Measurements from ENCODE around the gene CRYBG2.
A peak's percentile ranks its signal among the peaks of the same experiment; 100 is the strongest.

CRYBG2 gene

DNA sequence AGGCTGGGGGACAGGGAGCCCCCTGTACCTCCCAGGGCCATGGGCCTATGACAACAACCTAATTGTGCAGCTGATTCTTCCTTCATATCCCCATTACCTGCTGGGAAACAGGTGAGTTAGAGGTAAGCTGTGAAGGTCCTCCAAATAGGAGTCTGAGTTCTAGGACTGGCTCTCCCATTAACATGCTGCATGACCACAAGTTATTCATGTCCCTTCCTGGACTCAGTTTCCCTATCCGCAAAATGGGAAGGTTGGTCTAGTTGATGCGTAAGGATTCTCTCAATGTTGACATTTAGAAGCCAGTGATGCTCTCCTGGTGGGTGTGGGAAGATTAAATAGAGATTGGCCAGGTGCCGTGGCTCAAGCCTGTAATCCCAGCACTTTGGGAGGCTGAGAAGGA, 14.6 kb upstream of the CRYBG2 start:
- H3K4me3 ChIP-seq (ENCODE audit: low read length) = no peak overlapping the region
- DNase-seq (ENCODE audit: low read depth) = no peak

DNA sequence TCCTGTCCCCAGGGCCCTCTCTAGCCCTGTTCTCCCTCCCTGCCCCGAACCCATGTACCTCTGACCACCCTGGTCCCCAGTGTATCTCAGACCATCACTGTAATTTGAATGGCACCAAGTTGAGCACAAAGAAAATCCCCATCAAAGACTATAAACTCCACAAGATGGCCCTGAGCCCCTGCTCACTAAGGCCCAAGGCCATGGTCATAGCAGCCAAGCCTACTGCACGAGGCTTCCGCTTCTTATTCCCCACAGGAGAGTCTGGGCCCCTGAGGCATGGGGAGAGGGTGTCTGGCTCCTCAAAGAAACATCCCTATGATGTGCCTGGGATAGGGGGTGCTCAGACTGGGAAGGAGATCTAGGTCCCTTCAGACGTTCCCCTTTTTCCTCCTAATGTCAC, 14.1 kb upstream of the CRYBG2 start:
- no peak overlapping the region for H3K4me3 ChIP-seq (ENCODE audit: low read length)
- TF ChIP-seq, protein P1, sequence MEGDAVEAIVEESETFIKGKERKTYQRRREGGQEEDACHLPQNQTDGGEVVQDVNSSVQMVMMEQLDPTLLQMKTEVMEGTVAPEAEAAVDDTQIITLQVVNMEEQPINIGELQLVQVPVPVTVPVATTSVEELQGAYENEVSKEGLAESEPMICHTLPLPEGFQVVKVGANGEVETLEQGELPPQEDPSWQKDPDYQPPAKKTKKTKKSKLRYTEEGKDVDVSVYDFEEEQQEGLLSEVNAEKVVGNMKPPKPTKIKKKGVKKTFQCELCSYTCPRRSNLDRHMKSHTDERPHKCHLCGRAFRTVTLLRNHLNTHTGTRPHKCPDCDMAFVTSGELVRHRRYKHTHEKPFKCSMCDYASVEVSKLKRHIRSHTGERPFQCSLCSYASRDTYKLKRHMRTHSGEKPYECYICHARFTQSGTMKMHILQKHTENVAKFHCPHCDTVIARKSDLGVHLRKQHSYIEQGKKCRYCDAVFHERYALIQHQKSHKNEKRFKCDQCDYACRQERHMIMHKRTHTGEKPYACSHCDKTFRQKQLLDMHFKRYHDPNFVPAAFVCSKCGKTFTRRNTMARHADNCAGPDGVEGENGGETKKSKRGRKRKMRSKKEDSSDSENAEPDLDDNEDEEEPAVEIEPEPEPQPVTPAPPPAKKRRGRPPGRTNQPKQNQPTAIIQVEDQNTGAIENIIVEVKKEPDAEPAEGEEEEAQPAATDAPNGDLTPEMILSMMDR (conservative IDR thresholded peaks at IDR 0.05; ENCODE audit: low read depth, low read length) = no peak

More for the DNA sequence above, 14.6 kb upstream of the CRYBG2 start:
- TF ChIP-seq, protein P1 (conservative IDR thresholded peaks at IDR 0.05; ENCODE audit: low read depth, low read length) = no peak

GRCh38 chr1:26367441-26367840, 13.5 kb upstream of the CRYBG2 start:
- no peak overlapping the region for H3K4me3 ChIP-seq (ENCODE audit: low read length)

More for the DNA sequence above, 14.1 kb upstream of the CRYBG2 start:
- no peak for DNase-seq (ENCODE audit: low read depth)

DNA sequence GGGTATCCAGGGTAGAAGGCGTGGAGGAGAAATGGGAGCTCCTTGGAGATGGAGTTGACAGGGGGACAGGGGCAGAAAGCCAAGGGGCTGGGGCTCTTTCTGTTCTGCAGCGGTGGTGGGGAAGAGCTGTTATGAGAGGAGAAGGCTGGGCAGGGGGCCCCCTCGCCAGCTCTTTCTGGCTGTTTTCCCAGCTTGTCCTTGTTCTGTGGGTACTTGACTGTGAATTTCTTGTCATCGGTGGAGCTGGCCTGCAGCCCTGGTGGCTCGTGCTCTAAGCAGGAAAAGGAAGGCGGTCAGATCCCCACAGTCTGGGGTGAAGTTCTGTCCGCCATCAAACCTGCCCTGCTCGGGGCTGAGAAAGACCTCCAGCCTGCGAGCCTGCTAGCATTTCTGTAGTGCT, 11.0 kb upstream of the CRYBG2 start:
- DNase-seq (ENCODE audit: low read depth) = no peak
- H3K4me3 ChIP-seq (ENCODE audit: low read length) = no peak overlapping the region
- TF ChIP-seq, protein P1 (conservative IDR thresholded peaks at IDR 0.05; ENCODE audit: low read depth, low read length) = no peak

More at GRCh38 chr1:26367441-26367840, 13.5 kb upstream of the CRYBG2 start:
- TF ChIP-seq, protein P1 (conservative IDR thresholded peaks at IDR 0.05; ENCODE audit: low read depth, low read length) = no peak
- DNase-seq (ENCODE audit: low read depth) = no peak

DNA sequence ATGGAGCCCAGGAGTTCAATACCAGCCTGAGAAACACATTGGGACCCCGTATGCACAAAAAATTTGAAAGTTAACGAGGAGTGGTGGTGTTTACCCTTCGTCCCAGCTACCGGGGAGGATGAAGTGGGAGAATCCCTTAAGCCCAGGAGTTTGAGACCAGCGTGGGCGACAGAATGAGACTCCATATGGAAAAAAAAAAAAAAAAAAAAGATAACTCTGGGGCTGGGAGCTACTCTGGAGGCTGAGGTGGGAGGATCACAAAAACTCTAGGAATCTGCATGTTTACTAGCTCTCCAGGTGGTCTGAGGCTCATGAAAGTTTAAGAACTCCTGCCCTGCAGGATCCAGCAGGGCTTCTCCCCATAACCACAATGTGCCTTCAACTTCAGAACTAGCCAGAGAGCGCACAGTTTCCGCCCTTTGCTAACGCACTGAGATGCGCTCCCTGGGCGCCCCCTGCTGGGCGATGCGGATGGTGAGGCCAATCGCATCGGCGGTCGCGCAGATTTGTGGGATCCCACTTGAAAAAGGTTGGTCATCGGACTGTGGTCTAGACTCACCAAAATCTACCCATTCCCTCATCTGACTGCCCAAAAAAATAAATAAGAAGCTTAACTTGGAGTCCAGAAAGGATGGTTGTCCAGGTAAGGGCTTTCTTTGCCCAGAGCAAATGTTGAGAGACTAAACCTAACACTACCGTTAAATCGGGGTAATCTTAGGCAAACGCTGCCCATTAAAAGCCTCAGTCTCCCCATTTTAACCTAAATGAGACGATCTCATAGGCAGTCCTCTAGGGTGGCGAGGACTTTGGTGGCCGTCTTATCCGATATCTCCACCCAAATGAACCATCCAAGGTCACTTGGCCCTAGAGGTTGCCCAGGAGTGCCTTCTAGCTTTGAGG, 9.9 kb upstream of the CRYBG2 start:
- no peak for DNase-seq (ENCODE audit: low read depth)
- TF ChIP-seq, protein P1 (conservative IDR thresholded peaks at IDR 0.05; ENCODE audit: low read depth, low read length) = peak; percentile 99
- H3K4me3 ChIP-seq (ENCODE audit: low read length) = no peak overlapping the region

DNA sequence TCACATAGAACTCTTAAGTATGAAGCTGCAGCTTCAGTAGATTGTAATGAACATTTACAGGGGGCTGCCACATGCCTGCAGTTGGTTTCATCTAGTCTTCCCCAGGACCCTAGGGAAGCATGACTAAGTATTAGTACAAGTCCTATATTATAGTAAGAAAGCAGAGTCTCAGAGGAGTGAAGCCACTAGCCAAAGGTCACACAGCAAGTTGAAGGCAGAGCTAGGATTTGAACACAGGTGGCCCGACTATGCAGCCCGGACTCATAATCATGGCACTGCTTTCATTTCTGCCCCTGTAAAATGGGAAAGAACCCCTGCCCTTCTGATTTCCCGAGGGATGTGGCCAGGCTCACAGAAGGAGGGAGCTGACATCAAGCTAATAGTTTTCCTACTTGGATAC, 8.4 kb upstream of the CRYBG2 start:
- TF ChIP-seq, protein P1 (conservative IDR thresholded peaks at IDR 0.05; ENCODE audit: low read depth, low read length) = no peak
- H3K4me3 ChIP-seq (ENCODE audit: low read length) = no peak overlapping the region
- no peak for DNase-seq (ENCODE audit: low read depth)

- TF ChIP-seq, protein P1 (conservative IDR thresholded peaks at IDR 0.05; ENCODE audit: low read depth, low read length) = no peak
- H3K4me3 ChIP-seq (ENCODE audit: low read length) = no peak overlapping the region
- DNase-seq (ENCODE audit: low read depth) = no peak
These were observed 7.7 kb upstream of the CRYBG2 start for GRCh38 chr1:26361605-26362122.
